HepG2 (cell line): ENCODE results near the gene SEC16A. TPM values are rescaled to one million over a fixed set of nuclear protein-coding genes. Genes with fewer than 3 reads are reported as not detected.
A peak's percentile ranks its signal among the peaks of the same experiment; 100 is the strongest.

Source experiments
- AHR ChIP-seq: IDR thresholded peaks from 2 replicates; pipeline ENCODE4 v1.6.1; 2018; ENCODE audit warnings: missing genetic modification reagents, missing compliant biosample characterization
- ARNT ChIP-seq: fragments of 450-650 bp; IDR thresholded peaks from 2 replicates; pipeline ENCODE4 v1.6.1; 2017
- ATF7 ChIP-seq, 2 experiments: fragments of 450-650 bp in 1 of 2; sonication (generic) in 1 of 2; formaldehyde crosslinking in 1 of 2; IDR thresholded peaks; 2 replicates each; pipeline versions ENCODE4 v1.4.0 to v1.6.1; 2016 to 2020; ENCODE audit warnings: antibody characterized with exemption in 1 of 2, mild to moderate bottlenecking in 1 of 2, missing genetic modification reagents in 1 of 2
- CENPBD1 ChIP-seq: sonication (generic); formaldehyde crosslinking; IDR thresholded peaks from 2 replicates; pipeline ENCODE4 v1.8.0; 2022; ENCODE audit warnings: missing genetic modification reagents, low read depth, mild to moderate bottlenecking, borderline replicate concordance
- CREB1 ChIP-seq, 2 experiments: fragments of 450-650 bp in 1 of 2; IDR thresholded peaks; 2 replicates each; pipeline ENCODE4 v1.6.1; 2016 to 2017; ENCODE audit warnings: control low read depth in 1 of 2, mild to moderate bottlenecking in 1 of 2, missing compliant biosample characterization in 1 of 2, missing genetic modification characterization in 1 of 2
- ELF1 ChIP-seq: sonication (generic); formaldehyde crosslinking; IDR thresholded peaks from 2 replicates; pipeline ENCODE4 v1.4.0; 2020; ENCODE audit warnings: missing genetic modification reagents
- GABPB1 ChIP-seq: IDR thresholded peaks from 2 replicates; pipeline ENCODE4 v1.6.1; 2016; ENCODE audit warnings: mild to moderate bottlenecking, missing genetic modification reagents, moderate library complexity, missing compliant biosample characterization
- KAT8 ChIP-seq: IDR thresholded peaks from 2 replicates; pipeline ENCODE4 v1.6.1; 2016; ENCODE audit warnings: missing genetic modification reagents, missing compliant biosample characterization
- KLF15 ChIP-seq: sonication (generic); formaldehyde crosslinking; IDR thresholded peaks from 2 replicates; pipeline ENCODE4 v1.8.1; 2023; ENCODE audit warnings: borderline replicate concordance, mild to moderate bottlenecking, inconsistent platforms, missing genetic modification reagents, mixed read lengths
- LRRFIP1 ChIP-seq: sonication (generic); formaldehyde crosslinking; conservative IDR thresholded peaks from 2 replicates; pipeline ENCODE4 v1.4.0; 2020; ENCODE audit warnings: missing genetic modification reagents
- NFIC ChIP-seq: IDR thresholded peaks from 2 replicates; pipeline ENCODE4 v1.6.1; 2012; ENCODE audit warnings: mild to moderate bottlenecking, low read length, inconsistent platforms
- SRY ChIP-seq: sonication (generic); formaldehyde crosslinking; IDR thresholded peaks from 2 replicates; pipeline ENCODE4 v1.8.0; 2022; ENCODE audit warnings: mild to moderate bottlenecking, missing genetic modification reagents
- U2AF2 ChIP-seq: fragments of 200-400 bp; formaldehyde crosslinking; IDR thresholded peaks from 2 replicates; pipeline ENCODE4 v1.6.1; 2017; ENCODE audit warnings: low read depth, mild to moderate bottlenecking, low read length
- ZFP36 ChIP-seq: fragments of 150-350 bp; IDR thresholded peaks from 2 replicates; pipeline ENCODE4 v1.6.1; 2018; ENCODE audit warnings: borderline replicate concordance, low read length, low read depth; ENCODE audit not compliant: partially characterized antibody
- ZNF549 ChIP-seq: sonication (generic); formaldehyde crosslinking; IDR thresholded peaks from 2 replicates; pipeline ENCODE4 v1.5.0; 2020; ENCODE audit warnings: missing genetic modification reagents
- ZNF614 ChIP-seq: IDR thresholded peaks from 2 replicates; pipeline ENCODE4 v1.6.1; 2018; ENCODE audit warnings: missing biosample characterization, missing genetic modification reagents, inconsistent platforms, borderline replicate concordance
- ZNF616 ChIP-seq: sonication (generic); formaldehyde crosslinking; IDR thresholded peaks from 2 replicates; pipeline ENCODE4 v1.5.0; 2020; ENCODE audit warnings: low read depth, mild to moderate bottlenecking, missing genetic modification reagents
- ZNF773 ChIP-seq: sonication (generic); formaldehyde crosslinking; IDR thresholded peaks from 2 replicates; pipeline ENCODE4 v1.4.0; 2020; ENCODE audit warnings: missing genetic modification reagents, borderline replicate concordance
- ZNF816 ChIP-seq: sonication (generic); formaldehyde crosslinking; IDR thresholded peaks from 2 replicates; pipeline ENCODE4 v1.8.0; 2022; ENCODE audit warnings: missing genetic modification reagents, mild to moderate bottlenecking, borderline replicate concordance
- polyA plus RNA-seq, 8 experiments: library from polyadenylated mRNA; depleted of rRNA in 3 of 8; stranded (reverse) in 7 of 8; unstranded in 1 of 8; fragments of >200 nt; fragmentation: Illumina TruSeq in 4 of 8; extraction: Trizol in 4 of 8; gene quantifications; 2 replicates each; pipeline versions ENCODE4 v1.2.1 to v1.2.3, GENCODE V29; 2011 to 2016; ENCODE audit warnings: low read depth in 4 of 8, missing spikeins in 1 of 8, mixed read lengths in 1 of 8; ENCODE audit not compliant: insufficient read depth in 1 of 8
- total RNA-seq, 5 experiments: library from RNA; depleted of rRNA; stranded (reverse); fragments of >200 nt; fragmentation: Illumina TruSeq; extraction: Trizol; gene quantifications; 2 replicates each; pipeline ENCODE4 v1.2.3, GENCODE V29; 2016; ENCODE audit warnings: low read depth in 1 of 5
- TF ChIP-seq, protein P1 (sequence below), 2 experiments: sonication (generic) in 1 of 2; formaldehyde crosslinking in 1 of 2; IDR thresholded peaks; 2 replicates each; pipeline versions ENCODE4 v1.4.0 to v1.6.1; 2018 to 2020; ENCODE audit warnings: missing genetic modification reagents in 2 of 2, borderline replicate concordance in 1 of 2, low read depth in 1 of 2, mild to moderate bottlenecking in 1 of 2, missing biosample characterization in 1 of 2
- TF ChIP-seq, protein P2 (sequence below): sonication (generic); formaldehyde crosslinking; IDR thresholded peaks from 2 replicates; pipeline ENCODE4 v1.4.0; 2020; ENCODE audit warnings: missing genetic modification reagents

SEC16A gene
- total and polyA plus RNA-seq, 2 of the 13 experiments (the other 11 are each of a cell fraction or from before 2014, with no cell fraction given), result 15.9 to 18.9 TPM

- TF ChIP-seq, protein P1, sequence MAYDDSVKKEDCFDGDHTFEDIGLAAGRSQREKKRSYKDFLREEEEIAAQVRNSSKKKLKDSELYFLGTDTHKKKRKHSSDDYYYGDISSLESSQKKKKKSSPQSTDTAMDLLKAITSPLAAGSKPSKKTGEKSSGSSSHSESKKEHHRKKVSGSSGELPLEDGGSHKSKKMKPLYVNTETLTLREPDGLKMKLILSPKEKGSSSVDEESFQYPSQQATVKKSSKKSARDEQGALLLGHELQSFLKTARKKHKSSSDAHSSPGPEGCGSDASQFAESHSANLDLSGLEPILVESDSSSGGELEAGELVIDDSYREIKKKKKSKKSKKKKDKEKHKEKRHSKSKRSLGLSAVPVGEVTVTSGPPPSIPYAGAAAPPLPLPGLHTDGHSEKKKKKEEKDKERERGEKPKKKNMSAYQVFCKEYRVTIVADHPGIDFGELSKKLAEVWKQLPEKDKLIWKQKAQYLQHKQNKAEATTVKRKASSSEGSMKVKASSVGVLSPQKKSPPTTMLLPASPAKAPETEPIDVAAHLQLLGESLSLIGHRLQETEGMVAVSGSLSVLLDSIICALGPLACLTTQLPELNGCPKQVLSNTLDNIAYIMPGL (CRISPR knock-in tag; IDR thresholded peaks at IDR 0.05; ENCODE audit: borderline replicate concordance in 1 of 2, low read depth in 1 of 2), result peak in 1 of 2 experiments; percentile 45; a peak in 1 of 4 replicates
- TF ChIP-seq SRY (CRISPR knock-in tag) (peak; percentile 77; the same call in 1 of the 2 replicates), CENPBD1 (no peak), CREB1 (IDR thresholded peaks at IDR 0.05) (peak; percentile 92), CREB1 (CRISPR knock-in tag; IDR thresholded peaks at IDR 0.05) (peak; percentile 42; the same call in 1 of the 2 replicates), ARNT (no peak), ZNF614 (CRISPR knock-in tag) (peak; percentile 44; the same call in 1 of the 2 replicates), ZNF549 (no peak), ZNF773 (CRISPR knock-in tag) (no peak; the same call in 1 of the 2 replicates), KAT8 (no peak; the same call in 1 of the 2 replicates), ZFP36 (no peak), KLF15 (CRISPR knock-in tag) (no peak), ZNF816 (no peak), U2AF2 (no peak), ELF1 (0 out of 2 replicates have a peak, but pooled peaks have one; percentile 11), AHR (CRISPR knock-in tag) (no peak; the same call in 1 of the 2 replicates), GABPB1 (CRISPR knock-in tag) (peak; percentile 87), LRRFIP1 (CRISPR knock-in tag) (no peak), NFIC (no peak), ATF7 (IDR thresholded peaks at IDR 0.05) (no peak), ATF7 (CRISPR knock-in tag; IDR thresholded peaks at IDR 0.05) (no peak), ZNF616 (CRISPR knock-in tag) (peak; percentile 50; the same call in 1 of the 2 replicates)
- TF ChIP-seq, protein P2, sequence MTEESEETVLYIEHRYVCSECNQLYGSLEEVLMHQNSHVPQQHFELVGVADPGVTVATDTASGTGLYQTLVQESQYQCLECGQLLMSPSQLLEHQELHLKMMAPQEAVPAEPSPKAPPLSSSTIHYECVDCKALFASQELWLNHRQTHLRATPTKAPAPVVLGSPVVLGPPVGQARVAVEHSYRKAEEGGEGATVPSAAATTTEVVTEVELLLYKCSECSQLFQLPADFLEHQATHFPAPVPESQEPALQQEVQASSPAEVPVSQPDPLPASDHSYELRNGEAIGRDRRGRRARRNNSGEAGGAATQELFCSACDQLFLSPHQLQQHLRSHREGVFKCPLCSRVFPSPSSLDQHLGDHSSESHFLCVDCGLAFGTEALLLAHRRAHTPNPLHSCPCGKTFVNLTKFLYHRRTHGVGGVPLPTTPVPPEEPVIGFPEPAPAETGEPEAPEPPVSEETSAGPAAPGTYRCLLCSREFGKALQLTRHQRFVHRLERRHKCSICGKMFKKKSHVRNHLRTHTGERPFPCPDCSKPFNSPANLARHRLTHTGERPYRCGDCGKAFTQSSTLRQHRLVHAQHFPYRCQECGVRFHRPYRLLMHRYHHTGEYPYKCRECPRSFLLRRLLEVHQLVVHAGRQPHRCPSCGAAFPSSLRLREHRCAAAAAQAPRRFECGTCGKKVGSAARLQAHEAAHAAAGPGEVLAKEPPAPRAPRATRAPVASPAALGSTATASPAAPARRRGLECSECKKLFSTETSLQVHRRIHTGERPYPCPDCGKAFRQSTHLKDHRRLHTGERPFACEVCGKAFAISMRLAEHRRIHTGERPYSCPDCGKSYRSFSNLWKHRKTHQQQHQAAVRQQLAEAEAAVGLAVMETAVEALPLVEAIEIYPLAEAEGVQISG, result peak; percentile 65
Measured at GRCh38 chr9:136482793-136483588, at the start of gene SEC16A (continued).
